Measurements from ENCODE around the gene RBM34. TPM values are rescaled to one million over a fixed set of nuclear protein-coding genes. Genes with fewer than 3 reads are reported as not detected.
"Not testable (repeated sequence)": the region's sequence is repeated elsewhere in the genome, so short reads cannot be mapped to it uniquely, and the experiment has no call there.

The RBM34 gene
- total RNA-seq, 1 donor from 2014 or later, result 51.0 TPM

DNA sequence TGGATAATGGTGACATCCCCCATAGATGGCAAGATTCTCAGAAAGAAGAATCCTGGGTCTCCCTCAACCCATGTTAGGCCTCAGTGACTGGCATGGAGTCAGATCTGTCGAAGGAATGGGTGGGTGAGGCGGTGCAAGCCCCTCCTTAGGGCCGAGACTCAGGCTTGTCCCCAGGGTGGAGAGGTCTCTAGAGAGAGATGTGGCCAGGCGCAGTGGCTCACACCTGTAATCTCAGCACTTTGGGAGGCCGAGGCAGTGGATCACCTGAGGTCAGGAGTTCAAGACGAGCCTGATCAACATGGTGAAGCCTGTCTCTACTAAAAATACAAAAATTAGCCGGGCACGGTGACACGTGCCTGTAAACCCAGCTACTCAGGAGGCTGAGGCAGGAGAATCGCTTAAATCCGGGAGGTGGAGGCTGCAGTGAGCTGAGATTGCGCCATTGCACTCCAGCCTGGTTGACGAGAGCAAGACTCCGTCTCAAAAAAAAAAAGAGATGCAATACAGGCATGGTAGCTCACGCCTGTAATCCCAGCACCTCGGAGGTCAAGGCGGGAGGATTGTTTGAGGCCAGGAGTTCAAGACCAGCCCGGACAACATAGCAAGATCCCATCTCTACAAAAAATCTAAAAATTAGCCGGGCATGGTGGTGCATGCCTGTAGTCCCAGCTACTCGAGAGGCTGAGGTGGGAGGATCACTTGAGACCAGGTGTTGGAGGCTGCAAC, 69.6 kb downstream of the RBM34 start:
- not testable (repeated sequence) for DNase-seq (ENCODE audit: low spot score)

DNA sequence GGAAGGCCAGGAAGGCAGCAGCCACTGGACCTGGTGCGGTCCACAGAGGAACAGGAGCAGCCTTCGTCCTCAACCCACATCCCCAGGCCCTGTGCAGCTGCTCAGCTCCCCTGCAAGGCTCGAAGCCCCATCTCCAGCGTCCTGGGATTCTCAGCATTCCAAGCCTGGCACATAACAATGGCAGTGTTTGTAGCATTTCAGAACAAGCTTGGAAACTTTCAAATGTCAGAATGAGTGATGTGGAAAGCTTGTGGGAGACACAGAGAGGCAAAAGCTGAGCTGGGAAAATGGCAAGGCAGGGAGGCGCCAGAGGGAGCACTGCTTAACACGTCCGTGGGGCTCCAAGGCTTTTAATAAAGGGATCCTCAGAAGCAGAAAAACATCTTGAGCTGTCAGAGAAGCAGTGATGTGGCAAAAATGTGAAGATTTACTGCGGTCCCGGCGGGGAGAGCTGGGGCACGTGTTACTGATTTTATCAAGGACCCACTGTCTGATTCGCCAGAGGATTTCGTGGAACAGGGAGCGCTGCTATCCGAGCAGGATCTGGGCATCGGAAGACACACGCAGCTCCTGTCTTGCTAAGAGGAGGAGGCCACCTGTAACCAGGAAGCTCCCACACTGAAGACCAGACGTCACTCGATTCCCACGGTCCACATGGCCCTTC, 70.5 kb downstream of the RBM34 start:
- no peak for DNase-seq (ENCODE audit: low spot score)

DNA sequence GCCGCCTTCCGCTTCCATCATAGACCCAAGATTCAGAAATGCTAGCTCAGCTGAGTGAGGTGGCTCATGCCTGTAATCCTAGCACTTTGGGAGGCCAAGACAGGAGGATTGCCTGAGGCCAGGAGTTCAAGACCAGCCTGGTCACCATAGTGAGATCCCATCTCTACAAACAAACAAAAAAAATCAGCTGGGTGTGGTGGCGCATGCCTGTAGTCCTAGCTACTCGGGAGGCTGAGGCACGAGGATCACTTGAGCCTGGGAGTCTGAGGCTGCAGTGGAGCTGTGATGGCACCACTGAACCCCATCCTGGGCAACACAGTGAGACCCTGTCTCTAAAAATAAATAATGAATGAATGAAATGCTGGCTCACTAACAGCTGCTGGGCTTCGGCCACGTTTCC, 72.1 kb downstream of the RBM34 start:
- no peak for DNase-seq (ENCODE audit: low spot score)

DNA sequence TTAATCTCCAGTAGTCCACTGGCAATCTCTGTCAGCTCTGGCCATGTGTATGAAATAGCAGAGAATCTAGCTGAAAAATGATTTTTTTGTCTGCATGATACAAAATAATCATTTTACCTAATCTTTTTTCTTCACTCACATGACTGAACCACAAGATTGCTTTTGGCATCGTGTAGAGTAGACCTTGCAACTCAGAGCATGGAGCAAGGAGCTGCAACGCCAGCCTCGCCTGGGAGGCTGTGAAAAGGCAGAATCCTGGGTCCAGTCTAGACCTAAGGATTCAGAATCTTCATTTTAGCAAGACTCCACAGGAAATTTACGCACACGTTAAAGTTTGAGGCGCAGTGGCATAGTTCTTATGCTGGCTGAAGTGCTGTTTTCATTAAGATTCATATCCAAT, 72.6 kb downstream of the RBM34 start:
- no peak for DNase-seq (ENCODE audit: low spot score)

DNA sequence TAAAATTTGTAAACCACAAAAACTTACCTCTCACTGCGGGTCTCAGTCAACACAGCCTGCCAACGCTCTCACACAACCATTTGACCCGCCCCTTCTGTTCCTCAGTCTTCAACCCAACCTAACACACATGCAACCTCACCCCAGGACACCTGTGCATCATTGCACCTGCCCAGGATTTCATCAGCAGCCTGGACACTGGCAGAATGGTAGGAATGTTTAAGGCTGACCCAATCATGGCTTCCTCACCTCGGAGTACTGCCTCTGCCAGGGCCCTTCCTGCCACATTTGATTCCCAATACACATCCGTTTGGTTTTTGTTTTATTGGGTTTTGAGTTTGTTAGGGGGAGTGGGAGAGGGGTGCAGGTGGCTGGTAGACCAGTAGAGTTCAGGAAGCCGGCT, 73.1 kb downstream of the RBM34 start:
- DNase-seq (ENCODE audit: low spot score), result no peak

DNA sequence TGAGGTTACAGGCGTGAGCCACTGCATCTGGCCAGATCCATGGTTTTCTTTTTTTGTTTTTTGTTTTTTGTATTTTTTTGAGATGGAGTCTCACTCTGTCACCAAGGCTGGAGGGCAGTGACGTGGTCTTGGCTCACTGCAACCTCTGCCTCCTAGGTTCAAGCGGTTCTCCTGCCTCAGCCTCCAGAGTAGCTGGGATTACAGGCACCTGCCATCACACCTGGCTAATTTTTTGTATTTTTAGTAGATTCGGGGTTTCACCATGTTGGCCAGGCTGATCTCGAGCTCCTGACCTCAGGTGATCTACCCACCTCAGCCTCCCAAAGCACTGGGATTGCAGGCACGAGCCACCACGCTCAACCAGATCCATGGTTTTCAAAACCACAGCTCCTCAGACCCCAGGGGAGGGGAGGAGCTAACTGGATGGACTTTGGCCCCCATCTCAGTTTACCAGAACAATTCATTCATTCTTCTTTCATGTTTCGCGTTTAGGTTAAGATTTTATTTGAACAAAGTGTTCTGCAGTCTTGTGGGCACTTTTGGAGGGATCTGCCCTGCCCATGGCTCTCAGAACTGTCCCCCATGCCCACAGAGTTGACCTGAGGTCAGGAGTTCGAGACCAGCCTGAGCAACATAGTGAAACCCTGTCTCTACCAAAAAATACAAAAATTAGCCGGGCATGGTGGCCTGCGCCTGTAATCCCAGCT, 75.5 kb downstream of the RBM34 start:
- DNase-seq (ENCODE audit: low spot score), result not testable (repeated sequence)

Other genes with a start within 250 kb of the RBM34 start
- 70.3 TPM for gene TOMM20, start 32.4 kb downstream of the RBM34 start, total RNA-seq
- 39.9 TPM for gene ARID4B, start 166.9 kb upstream of the RBM34 start, total RNA-seq
- 34.5 TPM for gene GGPS1, start 167.3 kb upstream of the RBM34 start, total RNA-seq
- 21.4 TPM for gene TBCE, start 206.2 kb upstream of the RBM34 start, total RNA-seq